ENCODE measurements around the gene RAB3B.

Gene RAB3B

DNA sequence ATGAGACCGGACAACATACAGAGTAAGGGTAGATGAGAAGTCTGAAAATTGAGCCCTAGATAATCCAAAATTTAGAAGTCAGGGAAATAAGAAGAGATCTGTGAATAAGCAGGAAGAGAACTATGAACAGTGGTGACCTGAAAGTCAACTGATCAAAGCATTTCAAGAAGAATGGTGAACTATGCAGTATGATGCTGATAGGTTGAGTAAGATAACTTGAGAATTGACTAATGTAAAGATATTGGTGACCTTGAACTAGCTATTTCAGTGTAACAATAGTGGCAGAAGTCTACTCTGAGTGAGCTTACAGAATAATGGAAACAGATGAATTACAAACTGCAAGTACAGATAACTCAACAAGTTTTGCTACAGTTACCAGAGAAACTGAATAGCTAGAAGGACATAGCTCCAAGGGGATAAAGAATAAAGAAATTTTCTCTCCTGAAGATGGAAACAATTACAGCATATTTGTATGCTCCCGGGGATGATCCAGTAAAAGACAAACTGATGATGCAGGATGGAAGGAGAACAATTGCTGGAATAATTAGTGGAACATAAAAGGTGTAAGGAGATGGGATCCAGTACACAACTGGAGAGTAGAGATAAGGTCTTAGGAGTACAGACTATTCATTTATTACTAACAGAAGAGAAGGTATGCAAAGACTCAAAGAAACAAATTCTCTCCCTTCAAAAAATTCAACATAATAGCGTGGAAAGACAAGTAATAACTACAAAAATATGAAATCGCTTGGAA lies 122.8 kb downstream of the RAB3B start:
- no peak for DNase-seq

DNA sequence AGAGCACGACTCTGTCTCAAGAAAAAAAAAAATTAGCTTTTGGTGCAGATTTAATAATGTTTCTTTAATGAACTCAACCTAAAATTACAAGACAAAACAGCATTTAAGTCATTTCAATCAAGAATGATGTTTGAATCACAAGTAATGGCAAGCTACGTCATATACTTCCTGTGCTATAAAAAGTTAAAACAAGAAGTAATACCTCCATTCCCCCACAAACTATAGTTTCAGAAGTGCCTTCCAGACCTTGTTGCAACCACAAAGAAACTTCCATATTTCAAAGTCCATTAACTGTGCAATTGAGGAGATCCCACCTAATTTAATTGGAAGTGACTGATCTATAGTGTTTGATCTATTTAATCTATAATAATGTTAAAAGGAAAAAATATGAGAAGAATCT lies 127.1 kb downstream of the RAB3B start:
- no peak for DNase-seq

- no peak for DNase-seq
These were observed 128.8 kb downstream of the RAB3B start for GRCh38 chr1:51861669-51862068.

GRCh38 chr1:51859735-51860134 lies 130.8 kb downstream of the RAB3B start:
- no peak for DNase-seq

- DNase-seq: no peak
These were observed 131.2 kb downstream of the RAB3B start for GRCh38 chr1:51859333-51859732.

- no peak for DNase-seq
These were observed 131.6 kb downstream of the RAB3B start for GRCh38 chr1:51858892-51859291.

Measured in NCI-H2029 treated with DMSO at 0.1 percent for 48 hours (cell line).